CD4-positive, alpha-beta T cell treated with Interleukin-4 for 4 hours (primary cell): ENCODE measurements around the gene RESF1.
"Not testable (repeated sequence)": the region's sequence is repeated elsewhere in the genome, so short reads cannot be mapped to it uniquely, and the experiment has no call there.

Experiments used
- DNase-seq: peaks from one replicate; pipeline ENCODE4 v3.0.0-alpha.2; 2020

The RESF1 gene

GRCh38 chr12:31959161-31959700, at the start of gene RESF1:
RESF1 (plus strand) TSS chr12:31959415; CDS start chr12:31980956, 21,541 bp downstream.
- peak; percentile 94 for DNase-seq

GRCh38 chr12:31914927-31915326, 44.3 kb upstream of the RESF1 start:
- DNase-seq: no peak

GRCh38 chr12:31915446-31915845, 43.8 kb upstream of the RESF1 start:
- no peak for DNase-seq

GRCh38 chr12:31922341-31923062, 36.7 kb upstream of the RESF1 start:
- DNase-seq: no peak

GRCh38 chr12:31923063-31923412, 36.2 kb upstream of the RESF1 start:
- no peak for DNase-seq

- DNase-seq: peak; percentile 68
Observed at GRCh38 chr12:31928246-31929026, 30.8 kb upstream of the RESF1 start.

DNA sequence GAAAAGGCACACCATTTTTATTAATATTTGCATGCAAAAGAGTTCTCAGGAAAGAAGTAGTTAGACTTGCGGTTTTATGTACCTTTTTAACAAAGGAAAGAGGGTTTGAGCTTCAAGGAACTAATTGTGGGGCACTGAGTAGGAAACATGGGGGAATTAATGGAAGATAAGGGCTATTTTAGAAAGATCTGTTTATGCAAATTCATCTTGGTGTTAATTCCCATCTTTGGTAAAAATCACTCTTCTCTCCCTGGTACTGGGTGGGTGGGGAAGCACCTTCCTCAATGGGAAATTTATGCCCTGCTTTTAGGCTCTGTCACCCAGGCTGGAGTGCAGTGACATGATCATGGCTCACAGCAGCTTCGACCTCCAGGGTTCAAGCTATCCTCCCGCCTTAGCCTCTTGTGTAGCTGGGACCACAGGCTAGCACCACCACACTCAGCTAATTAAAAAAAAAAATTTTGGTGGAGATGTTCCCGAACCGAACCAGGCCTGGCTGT, 30.1 kb upstream of the RESF1 start:
- DNase-seq: peak; percentile 58

GRCh38 chr12:31931796-31932715, 27.2 kb upstream of the RESF1 start:
- peak; percentile 49 for DNase-seq

DNA sequence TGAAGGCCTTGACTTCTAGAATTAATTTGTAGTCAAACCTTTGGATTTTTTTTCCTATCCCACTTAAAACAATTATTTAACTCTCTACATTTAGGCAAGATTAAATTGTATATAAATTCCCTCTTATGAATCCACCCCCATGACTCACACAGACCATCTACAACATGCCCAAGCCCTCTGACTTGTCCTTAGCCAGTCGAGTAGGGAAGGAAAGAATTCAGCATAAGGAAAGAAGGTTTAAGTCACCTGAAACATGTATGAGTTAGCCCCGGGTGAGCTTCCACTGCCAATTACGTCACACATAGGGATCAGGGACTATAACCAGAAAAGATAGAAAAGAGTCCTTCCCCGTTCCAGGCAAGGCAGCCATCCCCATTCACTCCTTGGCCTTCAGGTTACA, 14.9 kb upstream of the RESF1 start:
- DNase-seq: no peak

DNA sequence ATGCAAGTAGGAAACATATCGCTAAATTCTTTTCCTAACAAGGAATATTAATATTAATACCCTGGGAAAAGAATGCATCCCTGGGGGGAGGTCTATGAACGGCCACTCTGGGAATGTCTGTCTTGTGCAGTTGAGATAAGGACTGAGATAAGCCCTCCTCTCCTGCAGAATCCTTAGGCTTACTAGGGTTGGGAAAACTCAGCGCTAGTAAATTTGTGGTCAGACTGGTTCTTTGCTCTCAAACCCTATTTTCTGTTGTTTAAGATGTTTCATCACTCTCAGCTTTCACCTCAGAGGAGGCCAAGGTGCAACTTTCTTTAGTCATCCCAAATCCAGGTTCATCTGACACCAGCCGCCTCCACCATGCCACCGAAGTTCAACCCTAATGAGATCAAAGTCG, 11.2 kb upstream of the RESF1 start:
- no peak for DNase-seq

GRCh38 chr12:31948697-31949359, 10.4 kb upstream of the RESF1 start:
- DNase-seq: not testable (repeated sequence)

GRCh38 chr12:31950088-31950487, 9.1 kb upstream of the RESF1 start:
- DNase-seq: no peak

GRCh38 chr12:31950492-31950891, 8.7 kb upstream of the RESF1 start:
- DNase-seq: no peak

GRCh38 chr12:31951008-31951407, 8.2 kb upstream of the RESF1 start:
- DNase-seq: no peak

DNA sequence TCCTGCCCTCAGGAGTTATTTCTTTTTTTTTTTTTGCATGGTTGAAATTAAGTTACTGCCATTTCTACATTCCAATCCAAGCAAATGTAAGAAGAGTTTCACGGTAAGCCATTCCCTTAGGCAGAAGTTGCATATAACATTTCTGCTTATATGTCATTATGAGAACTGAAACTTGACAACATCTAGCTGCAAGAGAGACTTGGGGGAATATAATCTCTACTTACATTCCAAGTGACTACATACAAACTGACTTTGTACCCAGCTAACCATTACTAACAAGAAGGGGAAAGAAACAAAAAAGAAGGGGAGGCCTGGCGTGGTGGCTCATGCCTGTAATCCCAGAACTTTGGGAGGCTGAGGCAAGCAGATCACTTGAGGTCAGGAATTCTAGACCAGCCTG, 7.3 kb upstream of the RESF1 start:
- no peak for DNase-seq

GRCh38 chr12:31952418-31952817, 6.8 kb upstream of the RESF1 start:
- DNase-seq: no peak

GRCh38 chr12:31954925-31955858, 4.0 kb upstream of the RESF1 start:
- DNase-seq: no peak

- DNase-seq: no peak
Observed at GRCh38 chr12:31958569-31959160, 550 bp upstream of the RESF1 start.

- peak; percentile 75 for DNase-seq
Observed at GRCh38 chr12:31959701-31960391, 631 bp downstream of the RESF1 start.

GRCh38 chr12:31961137-31961536, 1.9 kb downstream of the RESF1 start:
- peak; percentile 28 for DNase-seq
